Measurements from ENCODE around the gene CASS4.

Gene CASS4

GRCh38 chr20:56503916-56504315 lies 91.9 kb downstream of the CASS4 start:
- DNase-seq (ENCODE audit: low read depth), result no peak
- H3K4me3 ChIP-seq (ENCODE audit: low read length), result no peak overlapping the region
- no peak for TF ChIP-seq CTCF (conservative IDR thresholded peaks at IDR 0.05; ENCODE audit: low read length)

- no peak for DNase-seq (ENCODE audit: low read depth)
- no peak overlapping the region for H3K4me3 ChIP-seq (ENCODE audit: low read length)
- peak; percentile 50 for TF ChIP-seq CTCF (conservative IDR thresholded peaks at IDR 0.05; ENCODE audit: low read length)
Observed at GRCh38 chr20:56504373-56505005, 92.4 kb downstream of the CASS4 start.

- no peak overlapping the region for H3K4me3 ChIP-seq (ENCODE audit: low read length)
- no peak for DNase-seq (ENCODE audit: low read depth)
- TF ChIP-seq CTCF (conservative IDR thresholded peaks at IDR 0.05; ENCODE audit: low read length), result no peak
Observed at GRCh38 chr20:56506103-56506502, 94.0 kb downstream of the CASS4 start.

Data from AG10803 (cell line).